GM19240 (cell line): ENCODE data around the gene TIMM10B.

Experiments used
- DNase-seq: peaks from one replicate; pipeline ENCODE4 v3.0.0; 2011; ENCODE audit warnings: low spot score; ENCODE audit not compliant: insufficient read length

The TIMM10B gene, protein sequence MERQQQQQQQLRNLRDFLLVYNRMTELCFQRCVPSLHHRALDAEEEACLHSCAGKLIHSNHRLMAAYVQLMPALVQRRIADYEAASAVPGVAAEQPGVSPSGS

DNA sequence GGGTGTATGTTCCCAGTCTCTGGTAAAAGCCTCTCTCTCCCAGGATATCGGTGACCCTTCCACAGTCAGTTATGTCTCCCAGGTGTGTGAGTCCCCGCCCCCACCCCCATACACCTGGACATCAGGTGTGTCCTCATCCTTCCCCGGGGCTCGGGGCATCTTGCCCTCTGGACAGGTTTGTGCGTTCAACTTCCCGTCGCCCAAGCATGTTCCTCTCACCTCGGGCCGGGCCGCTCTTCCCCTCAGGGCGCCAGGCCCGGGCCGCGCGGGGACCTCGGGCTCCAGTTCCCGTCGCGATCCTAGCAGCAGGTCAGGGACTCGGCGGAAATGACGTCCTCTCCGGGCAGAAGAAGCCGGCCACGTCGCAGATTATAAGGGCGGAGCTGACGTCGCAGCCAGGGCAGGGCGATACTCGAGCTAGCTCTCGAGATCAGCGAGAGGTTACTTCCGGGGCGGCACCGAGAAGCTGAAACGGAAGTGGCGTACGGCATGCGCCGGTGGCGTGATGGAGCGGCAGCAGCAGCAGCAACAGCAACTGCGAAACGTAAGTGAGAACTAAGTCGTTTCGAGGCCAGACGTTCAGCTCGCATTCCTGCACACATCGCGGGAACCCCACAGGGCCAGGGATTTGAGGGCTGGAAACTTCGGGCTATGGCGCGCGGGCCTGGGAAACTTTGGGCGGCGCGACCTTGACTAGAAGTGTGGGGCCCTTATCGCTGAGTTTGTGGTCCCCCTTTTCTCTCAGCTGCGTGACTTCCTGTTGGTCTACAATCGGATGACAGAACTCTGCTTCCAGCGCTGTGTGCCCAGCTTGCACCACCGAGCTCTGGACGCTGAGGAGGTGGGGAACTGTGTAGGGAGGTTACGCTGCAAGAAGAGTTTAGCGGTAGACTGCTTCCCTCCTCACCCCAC is at the start of gene TIMM10B, which contains the start of gene ARFIP2:
Gene TIMM10B, plus strand, starts transcription at position 490 of the 912 bp plus-strand sequence. Its CDS starts 16 bp downstream, at position 506.
Gene ARFIP2, minus strand, starts transcription at position 320 of the 912 bp plus-strand sequence. CDS start 910 bp downstream, outside the sequence.
- DNase-seq, result peak; percentile 98

DNA sequence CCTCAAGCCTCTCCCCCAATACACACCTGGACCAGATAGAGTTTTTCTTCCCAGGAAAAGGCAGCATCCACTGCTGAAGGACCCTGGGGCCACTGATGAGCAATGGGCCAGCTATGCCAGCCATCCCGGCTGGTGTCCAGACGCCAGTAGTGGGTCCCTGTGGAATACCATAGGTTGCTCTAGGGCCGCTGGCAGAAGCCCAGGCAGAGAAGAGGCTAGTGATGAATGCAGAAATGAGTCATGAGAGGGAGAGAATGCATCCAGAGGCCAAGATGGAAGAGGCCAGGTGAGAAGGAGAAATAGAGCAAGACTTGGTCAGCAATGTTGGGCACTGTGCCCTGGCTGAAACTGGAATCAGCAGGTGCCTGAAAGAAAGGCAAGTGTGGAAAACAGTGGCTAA is 49.4 kb upstream of the TIMM10B start:
- DNase-seq, result no peak

DNA sequence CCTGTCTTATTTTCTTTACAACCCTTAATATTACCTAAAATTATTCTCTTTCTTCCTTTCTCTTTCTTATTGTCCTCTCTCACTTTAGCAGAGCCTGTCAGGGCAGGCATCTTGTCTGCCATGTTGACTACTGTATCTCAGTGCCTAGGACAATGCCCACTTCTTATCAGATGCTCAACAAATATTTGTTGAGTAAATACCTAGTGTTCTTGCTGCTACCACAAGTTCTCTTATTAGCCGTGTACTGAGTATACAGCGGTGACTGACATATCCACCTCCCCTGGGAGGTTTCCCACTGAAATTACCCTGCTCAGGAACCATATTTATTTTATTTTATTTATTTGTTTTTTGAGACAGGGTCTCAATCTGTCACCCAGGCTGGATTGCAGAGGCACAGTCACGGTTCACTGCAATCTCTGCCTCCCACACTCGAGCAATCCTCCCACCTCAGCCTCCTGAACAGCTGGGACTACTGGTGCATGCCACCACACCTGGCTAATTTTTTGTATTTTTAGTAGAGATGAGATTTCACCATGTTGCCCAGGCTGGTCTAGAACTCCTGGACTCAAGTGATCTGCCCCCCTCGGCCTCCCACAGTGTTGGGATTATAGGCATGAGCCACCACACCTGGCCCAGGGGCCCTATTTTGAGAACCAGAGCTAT is 47.2 kb upstream of the TIMM10B start:
- no peak for DNase-seq

DNA sequence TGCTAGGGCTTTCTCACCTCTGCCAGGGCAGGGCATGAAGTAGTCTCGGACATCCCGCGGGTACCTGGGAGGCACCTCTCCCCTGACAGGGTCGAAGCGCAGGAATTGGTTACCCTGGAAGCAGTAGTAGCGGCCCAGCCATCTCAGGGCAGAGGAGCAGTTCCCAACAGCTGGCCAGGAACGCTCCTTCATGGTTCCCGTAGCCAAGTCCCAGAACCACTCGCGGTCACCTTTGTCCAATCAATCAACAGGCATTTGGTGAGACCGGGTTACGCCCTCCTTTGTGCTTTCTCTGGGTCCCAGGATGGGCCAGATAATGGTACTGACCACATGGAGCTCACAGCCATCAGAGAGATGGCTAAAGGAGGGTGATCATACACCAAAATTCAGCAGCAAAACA is 43.9 kb upstream of the TIMM10B start:
- DNase-seq, result no peak

DNA sequence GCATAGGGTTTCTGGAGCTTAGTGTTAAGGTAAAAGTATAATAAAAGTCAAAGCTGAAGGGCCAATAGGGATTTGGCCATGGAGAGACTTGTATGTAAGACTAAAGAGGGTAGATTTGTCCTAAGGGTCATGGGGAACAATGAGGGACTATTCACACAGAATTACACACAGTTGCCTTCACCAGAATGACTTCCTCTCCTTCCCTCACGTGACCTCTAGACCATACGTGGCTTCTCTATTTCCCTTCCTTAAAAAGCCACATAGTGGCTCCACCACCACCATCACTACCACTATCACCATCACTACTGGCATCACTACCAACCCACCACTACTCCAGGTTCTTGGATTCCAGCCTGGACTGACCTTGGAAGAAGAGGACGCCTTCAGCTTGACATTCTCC is 43.3 kb upstream of the TIMM10B start:
- DNase-seq, result no peak

DNA sequence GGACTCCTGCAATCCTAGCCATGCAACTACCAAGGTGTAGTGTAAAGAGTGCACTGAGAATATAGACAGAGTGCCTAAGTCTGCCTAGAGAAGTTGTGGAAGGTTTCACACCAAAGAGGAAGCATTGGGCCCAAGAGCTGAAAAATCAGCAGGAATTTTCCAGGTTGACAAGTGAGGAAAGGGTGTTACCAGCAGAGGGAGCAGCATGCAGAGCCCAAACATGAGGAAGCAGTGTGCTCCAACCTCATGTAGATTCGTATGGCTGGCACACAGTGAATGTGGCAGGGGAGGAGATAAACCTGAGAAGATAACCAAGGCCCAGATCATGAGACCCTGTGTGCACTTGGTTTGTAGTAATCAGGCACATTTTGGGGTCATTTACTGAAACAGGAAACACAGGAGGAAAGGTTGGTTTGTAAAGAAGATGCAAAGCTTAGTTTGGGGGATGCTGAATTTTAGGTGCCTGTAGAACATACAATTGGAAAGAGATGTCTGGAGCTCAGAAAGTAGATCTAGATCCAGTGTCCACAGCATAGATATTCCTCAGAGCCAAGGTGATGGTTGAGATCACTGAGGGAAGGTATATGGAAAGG is 42.2 kb upstream of the TIMM10B start:
- no peak for DNase-seq

DNA sequence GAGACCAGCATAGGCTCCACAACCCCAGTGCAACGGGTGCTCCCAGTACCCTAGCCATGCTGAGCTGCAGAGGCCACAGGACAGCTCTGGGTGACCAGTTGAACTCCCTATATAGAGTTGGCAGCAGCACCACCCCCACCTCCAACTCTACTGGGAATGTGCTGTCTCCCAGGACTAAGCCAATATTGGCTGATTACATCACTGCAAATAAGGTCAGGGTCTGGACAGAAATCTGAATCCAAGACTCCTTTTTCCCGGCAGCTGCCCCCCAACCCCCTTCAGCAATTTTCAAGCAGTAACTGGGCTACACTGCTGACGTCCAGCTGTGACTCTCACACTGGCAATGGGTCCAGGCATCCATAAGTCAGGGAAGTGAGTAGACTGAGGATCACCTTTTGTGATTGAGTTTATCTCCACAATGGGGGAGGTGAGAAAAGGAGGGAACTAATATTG is 40.4 kb upstream of the TIMM10B start, which contains the start of gene HPX:
Gene HPX, minus strand, starts transcription at position 82 of the 453 bp plus-strand sequence. Its CDS starts 24 bp downstream, at position 58.
- DNase-seq, result no peak

DNA sequence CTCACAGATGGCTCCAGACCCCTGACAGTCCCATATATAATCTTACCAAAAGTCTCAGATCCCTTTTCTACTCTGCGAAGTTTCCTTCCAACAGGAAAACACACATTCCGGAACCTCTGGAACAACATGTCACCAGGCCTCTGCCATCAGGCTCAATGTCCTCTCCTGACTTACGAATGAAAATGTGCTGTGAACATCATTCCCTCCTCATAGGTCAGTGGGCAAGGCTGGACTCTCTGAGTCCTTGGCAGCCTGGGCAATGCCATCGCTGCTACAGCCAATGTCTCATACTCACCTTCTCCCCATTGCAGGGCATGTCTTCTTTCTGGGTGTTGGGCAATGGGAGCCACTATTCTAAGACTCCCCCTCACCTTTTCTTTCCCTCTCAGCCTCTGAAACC is 38.9 kb upstream of the TIMM10B start:
- no peak for DNase-seq

DNA sequence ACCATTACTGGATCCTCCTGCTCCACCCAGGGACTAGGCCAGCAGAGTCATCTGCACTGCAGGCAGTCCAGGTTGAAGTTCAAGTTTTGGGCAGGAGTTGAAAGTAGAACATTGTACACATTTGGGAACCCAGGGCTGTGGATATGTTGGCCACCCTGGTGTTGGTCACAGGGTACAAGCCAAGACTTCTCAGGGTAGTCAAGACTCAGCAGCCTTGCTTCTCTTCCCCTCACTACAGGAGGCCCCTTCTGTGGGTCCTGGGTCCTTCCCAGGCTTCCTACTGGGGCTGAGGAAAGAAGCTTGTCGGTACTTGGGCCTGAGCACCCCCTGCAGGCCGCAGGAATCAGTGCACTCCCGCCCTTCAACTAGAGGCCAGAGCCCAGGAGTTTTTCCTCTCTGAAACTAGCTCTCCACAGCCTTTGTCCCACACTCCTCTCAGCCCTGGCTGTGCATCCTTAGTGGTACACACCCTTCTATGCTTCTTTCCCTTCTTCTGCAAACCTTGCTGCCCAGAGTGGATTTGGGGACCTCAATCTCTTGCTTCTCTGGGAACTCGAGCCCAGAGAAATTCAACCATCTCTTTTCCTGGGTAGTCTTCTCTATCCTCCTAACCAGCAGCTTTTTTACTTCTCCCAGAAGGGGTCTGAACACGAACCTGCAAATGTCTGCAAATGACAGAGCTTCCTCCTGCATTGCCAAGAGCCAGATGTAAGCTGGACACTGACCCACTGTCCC is 37.9 kb upstream of the TIMM10B start:
- DNase-seq, result peak; percentile 50

DNA sequence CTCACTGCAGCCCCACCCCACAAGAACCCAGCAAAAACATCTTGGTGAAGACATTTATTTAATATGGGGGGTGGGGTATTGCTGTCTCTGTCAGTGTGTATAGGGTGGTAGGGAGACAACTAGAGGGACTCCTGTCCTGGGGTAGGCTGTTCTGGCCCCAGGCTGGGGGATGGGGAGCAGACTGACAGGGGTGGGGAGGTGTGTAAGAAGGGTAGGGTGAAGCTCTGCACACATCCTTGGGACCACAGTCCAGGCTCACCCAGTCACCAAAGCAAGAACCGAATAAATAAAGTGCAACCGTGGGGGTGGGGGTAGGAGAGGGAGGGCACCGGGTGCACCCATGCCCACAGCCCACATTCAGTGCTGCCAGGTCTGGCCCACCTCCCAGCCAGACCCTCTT is 32.7 kb upstream of the TIMM10B start:
- no peak for DNase-seq

DNA sequence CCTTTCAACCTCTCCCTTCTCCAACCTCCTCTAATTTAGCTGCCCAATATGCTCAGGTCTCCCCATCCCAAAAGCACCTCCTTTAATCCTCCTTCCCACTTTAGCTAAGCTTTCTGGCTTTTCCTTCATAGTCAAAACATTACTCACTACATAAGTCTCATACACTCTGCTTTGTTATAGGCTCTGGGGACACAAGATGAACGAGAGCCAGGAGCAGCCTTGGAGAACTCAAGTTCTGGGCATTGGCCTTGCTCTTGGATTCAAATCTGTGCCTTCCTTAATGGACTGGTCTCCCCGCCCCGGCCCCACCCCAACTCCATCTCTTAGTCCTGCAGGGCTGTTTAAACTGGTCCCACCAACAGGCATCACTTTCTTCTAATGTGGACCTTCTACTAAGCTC is 29.1 kb upstream of the TIMM10B start:
- no peak for DNase-seq

DNA sequence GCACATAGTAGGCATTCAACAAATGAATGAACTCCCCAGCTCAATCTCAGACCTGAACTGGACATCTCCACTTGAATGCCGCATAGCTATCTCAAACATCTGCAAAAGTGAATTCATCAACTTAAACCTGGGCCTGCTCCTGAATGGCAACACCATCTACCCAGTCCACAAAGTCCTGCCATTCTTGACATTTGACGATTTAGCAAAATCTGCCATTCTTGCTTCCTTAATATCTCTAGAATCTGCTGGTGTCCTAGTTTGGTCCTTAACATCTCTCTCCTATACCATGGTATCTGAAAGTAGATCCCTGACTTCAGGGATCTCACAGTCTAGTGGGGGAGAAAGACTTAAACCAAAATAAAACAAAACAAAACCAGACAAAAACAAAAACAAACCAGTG is 28.1 kb upstream of the TIMM10B start:
- no peak for DNase-seq

DNA sequence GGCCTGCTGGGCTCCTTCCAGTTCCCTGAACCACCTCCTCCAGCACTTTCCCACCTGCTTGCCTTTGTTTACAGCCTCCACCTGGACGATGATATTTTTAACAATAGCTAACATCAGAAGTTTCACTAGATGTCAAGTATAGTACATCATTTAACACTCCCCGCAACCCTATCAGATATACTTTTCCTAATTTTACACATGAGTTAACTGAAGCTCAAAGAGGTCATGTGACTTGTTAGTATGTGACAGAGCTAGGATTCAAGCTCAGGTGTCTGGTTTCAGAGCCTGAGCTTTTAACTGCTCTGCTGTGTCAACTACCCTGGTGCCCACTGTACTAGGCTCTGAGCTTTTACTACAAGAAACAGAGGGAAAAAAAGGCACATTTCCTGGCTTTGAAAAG is 26.2 kb upstream of the TIMM10B start:
- no peak for DNase-seq

DNA sequence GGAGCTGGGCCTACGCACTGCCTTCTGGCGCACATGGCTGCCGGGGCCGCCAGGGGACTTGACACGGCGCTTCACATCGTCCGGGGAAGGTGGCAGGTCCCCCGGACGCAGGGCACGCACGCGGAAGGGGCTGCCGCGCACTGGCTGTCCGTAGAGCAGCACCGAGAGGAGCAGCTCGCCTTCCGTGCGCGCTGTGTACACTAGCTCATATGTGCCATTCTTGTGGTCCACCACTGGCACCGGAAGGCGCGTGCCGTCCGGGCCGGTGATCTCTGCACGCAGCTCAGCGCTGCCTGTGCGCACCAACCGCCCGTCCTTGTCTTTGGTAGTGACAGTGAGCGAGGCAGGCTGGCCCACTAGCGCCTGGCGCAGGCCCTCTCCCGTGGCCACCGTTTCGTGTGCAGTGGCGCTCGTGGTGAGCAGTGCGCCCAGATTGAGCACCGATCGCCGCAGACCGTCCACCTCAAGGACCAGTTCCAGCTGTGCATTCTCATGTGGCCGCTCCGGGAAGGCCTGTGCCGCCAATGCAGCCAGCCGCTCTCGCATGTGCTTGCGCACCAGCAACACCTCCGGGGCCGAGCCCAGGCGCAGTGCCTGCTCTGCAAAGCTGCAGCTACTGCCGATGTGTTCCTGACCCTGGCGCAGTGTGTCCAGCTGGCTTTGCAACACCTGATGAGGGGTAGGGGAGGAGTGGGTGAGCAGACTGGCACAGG is 24.8 kb upstream of the TIMM10B start:
- no peak for DNase-seq

DNA sequence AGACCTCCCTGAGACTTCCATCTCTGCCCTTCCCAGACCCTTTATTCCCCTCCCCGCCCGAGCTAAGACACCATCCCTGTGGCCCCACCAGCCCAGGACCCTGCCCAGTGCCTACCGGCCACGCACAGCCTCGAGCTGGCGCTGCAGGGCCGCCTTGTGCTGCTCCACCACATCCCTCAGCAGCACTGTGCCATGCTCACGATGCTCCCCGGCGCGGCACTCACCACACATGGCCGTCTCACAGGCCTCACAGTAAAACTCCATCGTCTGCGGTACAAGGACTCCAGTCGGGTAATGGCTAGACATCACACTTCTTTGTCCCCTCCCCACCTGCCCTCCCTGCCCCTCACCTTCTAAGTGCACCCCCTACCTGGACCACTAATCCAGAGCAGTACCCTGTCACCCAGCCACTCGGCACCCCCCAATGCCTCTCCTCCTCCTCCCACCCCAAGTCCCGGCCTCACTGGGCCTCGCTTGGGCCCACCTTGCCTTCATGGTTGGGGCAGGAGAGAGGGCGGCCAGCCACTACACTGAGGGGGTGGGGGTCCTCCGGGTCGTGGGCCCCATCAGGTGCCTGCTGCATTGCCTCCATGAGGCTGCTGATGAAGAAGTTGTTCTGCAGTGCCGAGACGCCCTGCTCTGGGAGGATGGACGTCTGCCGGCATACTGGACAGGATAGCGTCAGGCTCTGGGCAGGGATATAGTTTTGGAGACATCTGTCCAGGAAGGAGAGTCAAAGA is 23.6 kb upstream of the TIMM10B start:
- no peak for DNase-seq

DNA sequence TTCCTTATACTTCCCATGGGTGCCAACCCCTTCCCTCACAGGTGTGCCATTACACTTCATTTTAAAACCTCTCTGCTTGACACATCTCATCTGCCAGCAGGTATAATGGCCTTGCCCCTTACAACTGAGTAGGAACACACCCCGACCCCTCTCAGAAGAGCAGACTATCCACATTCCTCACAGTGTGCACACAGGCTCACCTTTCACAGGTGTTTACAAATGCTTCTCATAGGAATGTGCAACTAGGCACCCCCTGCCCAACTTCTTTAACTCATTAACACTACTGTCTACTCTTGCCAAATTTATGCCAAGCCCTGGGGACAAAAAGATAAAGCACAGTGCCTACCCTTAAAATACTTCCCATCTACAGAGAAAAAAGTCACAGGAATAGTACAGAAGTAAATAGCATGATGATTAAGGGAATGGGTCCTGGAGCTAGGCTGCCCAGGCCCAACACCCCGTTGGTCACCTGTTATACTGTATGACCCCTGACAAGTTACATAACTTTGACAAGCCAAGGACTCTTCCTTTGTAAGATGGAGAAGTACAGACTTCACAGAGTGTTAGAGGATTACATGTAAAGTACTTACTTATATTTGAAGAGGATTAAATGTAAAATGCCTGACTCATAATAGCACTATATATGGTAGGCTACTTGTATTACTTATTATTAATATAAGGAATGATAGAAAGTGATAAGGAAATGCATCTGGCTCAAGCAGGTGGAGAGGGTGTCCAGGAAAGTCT is 22.8 kb upstream of the TIMM10B start:
- DNase-seq, result no peak

DNA sequence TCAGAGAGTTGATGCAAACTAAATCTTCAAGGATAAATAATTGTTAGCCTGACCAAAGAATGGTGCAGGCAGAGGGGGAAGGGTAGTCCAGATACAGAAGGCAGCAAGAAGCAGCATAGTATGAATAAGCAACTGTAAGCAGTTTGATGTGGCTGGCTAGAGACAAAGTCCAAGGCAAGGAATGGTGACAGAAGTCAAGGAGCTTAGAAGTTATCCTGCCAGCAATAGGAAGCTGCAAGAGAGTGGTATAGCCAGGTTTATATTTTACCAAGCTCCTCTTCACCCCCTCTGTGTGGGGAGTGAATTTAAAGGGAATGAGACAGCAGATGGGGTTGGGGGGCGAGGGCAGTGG is 22.2 kb upstream of the TIMM10B start:
- no peak for DNase-seq

DNA sequence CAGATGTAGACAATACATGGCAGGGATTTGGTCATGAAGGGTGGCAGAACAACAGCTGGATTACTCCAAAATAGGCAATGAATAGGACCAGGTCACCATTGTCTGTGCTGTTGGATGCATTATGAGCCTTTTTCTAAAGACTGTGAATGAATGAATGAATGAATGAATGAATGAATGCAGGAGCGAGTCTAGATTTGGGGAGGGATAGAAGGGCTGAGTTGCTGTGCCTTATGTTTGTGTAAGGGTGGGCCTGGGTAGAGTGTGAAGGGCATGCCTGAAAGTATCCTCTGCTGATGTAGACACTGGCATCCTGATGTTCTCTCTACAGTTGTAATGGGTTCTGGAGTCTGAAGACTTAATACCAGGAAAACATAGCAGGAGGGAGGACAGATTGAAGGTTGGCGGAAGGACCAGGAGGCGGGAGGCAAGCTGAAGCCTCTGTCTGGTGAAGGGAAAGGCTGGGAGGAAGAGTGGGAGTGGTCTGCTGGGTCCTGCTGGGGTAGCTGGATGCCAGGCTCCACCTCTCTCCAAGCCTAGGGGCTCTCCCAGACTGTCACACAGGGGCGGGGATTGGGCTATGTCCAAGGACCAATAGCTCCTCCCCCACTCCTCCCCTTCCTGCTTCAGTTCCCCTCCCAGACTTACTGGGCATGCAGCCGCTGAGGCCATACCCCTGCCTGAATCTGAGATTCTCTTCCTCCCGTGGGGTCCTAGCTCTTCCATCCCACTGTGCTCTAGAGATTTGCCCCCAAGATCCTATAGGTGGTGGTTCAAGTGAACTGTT is 12.4 kb upstream of the TIMM10B start:
- DNase-seq, result peak; percentile 80
